HPDE6-E6E7 (cell line): Measurements from ENCODE around the gene TEF.
"Not testable (repeated sequence)": the region's sequence is repeated elsewhere in the genome, so short reads cannot be mapped to it uniquely, and the experiment has no call there.

Experiments
- DNase-seq: peaks from one replicate; pipeline ENCODE4 v3.0.0; 2011; ENCODE audit warnings: missing footprints; ENCODE audit errors: extremely low spot score

TEF gene

DNA sequence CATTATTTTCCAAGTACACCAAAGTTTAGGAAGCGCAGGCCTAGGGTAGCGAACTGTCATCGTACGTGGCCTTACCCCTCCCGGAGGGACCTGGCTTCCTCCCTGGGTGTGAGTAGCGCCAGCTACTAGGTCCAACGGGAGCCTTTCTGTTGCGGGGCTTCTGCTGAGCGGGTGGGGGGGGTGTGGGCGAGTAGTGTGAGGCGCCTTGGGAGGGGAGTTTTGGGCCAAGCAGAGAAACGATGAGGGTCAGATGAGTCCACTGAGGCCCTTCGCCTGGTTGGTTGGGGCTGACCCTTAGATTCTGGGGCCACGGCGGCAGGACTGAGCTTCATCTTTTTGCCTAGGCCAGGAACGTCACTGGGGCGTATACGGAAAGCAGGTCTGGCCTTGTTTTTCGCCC, 868 bp downstream of the TEF start:
- DNase-seq = no peak

DNA sequence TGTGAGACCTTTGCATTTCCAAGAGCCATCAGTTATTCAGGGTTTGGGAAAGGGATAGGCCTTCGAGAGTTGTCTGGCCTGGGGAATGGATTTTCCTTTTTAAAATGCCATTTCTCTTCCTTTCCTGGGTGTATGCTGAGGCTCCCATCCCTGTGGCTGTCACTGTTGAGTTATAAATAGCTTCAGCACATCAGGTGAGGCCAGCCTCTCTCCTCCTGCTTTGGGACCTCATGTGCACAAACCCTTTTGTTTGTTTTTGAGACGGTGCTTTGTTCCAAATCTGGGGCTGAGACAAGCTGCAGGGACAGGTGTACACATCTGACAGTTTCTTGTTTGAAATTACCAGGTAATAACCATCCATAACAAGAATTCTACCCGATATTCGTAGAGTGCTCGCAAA, 1.3 kb downstream of the TEF start:
- DNase-seq = no peak

DNA sequence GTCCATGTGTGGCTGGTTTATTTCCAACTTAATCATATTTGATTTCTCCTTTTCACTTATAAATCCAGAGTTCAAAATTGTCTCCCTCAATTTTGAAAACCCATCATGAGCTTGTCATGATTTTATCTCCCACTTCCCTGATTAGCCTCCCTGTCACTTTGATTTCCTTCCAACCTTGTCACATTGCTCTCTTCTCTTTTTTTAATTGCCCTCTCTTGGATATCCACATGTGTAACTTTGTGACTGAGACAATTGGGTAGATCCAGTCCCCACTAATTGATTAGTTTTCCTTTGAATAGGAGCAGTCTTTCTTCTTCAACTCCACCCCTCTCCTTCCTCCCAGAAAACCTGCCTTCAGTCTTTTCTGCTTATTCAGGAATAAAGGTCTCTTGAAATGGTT, 2.4 kb downstream of the TEF start:
- DNase-seq = no peak

DNA sequence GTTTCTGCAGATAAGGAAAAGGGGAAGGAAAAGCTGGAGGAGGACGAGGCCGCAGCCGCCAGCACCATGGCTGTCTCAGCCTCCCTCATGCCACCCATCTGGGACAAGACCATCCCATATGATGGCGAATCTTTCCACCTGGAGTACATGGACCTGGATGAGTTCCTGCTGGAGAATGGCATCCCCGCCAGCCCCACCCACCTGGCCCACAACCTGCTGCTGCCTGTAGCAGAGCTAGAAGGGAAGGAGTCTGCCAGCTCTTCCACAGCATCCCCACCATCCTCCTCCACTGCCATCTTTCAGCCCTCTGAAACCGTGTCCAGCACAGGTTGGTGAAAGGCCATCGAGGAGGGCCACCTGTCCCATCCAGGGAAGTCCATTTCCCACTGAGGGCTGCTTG, 5.6 kb downstream of the TEF start:
- DNase-seq = no peak

DNA sequence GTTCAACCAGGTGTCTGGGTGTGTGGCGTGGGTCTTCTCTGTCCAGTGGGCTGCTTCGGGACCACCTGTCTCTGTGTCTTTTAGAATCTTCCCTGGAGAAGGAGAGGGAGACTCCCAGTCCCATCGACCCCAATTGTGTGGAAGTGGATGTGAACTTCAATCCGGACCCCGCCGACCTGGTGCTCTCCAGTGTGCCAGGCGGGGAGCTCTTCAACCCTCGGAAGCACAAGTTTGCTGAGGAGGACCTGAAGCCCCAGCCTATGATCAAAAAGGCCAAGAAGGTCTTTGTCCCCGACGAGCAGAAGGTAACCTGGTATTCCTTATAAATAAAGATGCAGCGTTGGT, 12.2 kb downstream of the TEF start:
- DNase-seq = no peak

DNA sequence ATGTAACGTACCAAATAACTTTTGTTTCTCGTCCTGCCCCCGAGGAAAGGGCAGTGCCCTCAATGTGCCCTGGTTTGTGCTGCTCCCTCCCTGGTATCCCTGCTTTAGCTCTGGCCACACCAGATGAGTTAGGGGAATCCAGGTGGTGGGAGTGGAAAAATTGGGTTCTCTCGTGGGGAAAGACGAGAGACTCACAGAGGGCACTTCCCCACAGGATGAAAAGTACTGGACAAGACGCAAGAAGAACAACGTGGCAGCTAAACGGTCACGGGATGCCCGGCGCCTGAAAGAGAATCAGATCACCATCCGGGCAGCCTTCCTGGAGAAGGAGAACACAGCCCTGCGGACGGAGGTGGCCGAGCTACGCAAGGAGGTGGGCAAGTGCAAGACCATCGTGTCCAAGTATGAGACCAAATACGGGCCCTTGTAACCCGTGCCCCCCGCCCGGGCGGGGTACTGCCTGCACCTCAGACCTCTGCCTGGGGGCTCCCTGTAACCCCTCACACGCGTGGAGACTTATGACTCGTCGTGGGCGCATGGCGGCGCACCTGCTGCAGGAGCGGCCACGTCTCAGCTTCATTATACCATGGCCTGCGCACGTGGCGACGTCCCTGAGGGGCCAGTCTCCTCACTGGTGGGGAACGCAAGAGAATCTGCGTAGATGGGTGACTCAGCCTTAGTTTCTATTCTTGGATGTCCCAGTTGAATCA, 13.9 kb downstream of the TEF start:
- DNase-seq = no peak

DNA sequence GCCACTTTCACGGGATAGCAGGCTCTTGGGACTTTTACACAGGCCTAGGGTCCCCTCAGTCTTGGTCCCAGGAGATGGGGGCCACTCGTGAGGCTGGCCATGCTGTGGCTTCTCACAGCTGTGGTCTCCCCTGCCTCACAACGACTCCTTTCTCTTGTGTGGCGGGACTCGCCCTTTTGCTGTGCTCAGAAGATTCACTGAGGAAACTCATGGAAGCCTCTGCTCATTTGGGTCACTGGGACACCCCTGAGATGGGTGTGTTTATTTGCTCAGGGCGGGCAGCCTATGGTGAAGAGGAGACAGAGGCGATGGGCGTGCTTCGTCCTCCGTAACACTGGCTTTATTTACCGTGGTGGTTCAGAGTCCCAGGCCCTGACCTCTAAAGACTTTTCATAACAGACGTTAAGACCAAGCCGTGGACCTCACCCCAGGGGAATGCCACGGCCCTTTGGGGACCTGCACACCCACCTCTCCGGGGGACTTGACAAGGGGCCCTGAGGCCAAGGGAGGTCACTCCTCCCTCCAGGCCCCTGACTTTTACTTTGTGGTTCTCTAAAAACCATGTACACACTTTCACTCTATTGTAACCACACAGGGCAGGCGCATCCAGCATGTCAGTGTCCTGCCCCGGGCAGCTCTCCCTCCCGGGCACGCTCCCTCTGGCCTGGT, 15.5 kb downstream of the TEF start:
- DNase-seq = no peak

DNA sequence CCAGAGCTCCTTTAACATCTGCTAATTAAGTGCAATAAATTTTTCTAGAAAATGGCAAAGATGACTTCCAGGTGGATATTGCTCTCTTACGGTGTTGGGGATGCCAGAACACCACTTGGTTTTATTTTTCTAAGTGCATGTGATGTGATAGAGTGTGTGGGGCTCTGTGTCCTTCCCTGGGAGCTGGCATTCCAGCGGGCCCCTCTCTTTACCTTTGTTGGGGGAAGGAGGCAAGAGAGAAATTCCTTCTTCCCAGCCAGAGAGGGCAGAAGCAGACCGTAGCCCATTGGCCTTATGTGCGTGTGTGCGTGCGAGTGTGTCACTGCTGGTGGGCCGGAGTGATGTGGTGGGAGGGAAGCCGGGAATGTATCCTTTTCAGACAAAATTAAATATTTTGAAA, 17.2 kb downstream of the TEF start:
- no peak for DNase-seq

DNA sequence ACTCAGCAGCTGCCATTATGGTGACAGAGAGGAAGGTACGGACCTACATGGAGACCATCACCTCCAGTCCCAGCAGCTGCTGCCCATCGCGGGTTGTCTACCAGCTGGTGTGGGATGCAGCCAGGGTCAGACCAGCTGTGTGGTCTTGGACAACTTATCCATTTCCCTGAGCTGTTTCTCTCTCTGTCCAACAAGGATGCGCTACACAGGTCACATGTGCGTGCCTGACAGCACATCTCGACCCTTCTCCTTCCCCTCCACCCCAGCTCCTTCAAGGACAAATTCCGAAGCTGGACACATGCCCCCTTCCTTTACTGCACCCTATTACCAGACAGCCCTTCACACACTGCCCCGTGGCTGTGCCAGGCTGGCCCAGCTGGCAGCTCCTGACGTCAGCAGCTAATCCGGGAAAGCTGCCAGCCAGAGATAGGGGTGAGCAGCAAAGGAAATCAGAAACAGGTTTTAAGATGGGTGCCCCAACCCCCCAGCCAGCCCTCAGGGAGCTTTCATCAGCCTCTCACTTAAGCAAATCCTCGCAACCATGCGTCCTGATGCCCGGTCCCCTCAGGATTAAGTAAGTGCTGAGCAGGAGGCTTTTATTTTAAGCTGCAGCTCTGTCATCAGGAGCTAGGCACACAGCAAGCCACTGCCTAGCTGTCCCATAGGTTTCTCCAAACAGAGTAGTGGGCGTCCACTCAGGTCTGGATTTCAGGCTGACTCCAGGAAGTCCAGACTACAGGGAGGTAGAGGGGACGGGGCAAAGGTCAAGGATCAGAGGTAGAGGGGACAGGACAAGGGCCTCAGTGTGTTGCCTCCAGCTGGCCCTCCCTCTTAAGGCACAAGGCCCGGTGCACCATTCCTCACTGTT, 20.3 kb downstream of the TEF start:
- peak; percentile 79 for DNase-seq

DNA sequence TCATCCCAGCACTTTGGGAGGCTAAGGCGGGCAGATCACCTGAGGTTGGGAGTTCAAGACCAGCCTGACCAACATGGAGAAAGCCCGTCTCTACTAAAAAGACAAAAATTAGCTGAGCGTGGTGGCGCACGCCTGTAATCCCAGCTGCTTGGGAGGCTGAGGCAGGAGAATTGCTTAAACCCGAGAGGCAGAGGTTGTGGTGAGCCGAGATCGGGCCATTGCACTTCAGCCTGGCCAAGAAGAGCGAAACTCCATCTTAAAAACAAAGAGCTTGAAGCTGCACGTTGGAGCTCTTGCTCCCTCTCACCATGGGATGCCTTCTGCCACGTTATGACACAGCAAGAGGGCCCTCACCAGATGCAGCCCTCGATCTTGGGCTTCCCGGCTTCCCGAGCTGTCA, 21.1 kb downstream of the TEF start:
- DNase-seq = not testable (repeated sequence)

DNA sequence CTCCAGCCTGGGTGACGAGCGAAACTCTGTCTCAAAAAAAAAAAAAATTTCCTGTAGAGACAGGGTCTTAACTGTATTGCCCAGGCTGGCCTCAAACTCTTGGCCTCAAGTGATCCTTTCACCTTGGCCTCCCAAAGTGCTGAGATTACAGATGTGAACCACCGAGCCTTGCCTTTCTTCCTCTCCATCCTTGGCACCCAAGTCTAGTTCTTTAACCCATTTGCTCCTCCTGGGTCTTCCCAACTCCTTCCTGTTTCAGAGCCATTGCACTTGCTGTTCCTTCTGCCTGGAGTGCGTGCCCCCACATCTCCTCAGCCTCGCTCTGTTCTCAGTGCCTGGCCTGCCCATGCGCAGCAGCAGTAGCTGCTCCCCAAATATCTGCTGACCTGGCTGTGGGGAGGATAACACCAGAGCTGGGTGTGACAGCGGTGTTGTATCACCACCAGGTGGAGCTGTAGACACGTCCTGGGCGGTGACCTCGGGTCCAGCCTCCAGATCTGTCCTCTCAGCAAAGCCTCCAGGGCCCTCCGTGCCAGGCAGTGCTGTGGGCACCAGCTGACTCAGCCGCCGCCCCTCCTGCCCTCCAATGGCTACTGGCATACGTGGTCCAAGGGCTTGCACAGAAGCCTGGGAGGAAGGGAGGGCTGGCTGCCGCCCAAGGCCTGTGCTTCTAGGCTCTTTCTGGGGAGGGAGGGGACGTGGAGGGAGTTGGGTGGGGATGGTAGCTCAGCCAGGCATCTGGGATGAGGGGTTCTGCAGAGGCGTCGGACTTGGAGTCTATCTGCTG, 22.0 kb downstream of the TEF start:
- peak; percentile 96 for DNase-seq

DNA sequence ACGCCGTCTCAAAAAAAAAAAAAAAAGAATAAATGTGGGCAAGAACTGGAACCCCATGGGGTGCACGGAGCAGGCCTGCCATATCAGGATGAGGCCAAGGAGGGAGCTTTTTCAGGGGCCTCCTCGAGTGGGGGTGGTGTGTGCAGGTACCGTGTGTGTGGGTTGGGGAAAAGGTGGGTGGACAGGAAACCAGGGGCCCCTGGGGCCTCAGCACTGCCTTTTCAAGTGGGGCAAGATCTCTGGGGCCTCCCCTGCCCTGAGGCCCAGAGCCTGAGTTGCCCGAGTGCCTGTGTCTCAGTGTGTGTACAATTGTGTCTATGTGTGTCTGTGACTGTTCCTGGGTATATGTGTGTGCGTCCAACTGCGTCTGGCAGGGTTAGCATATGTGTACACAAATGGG, 23.8 kb downstream of the TEF start:
- no peak for DNase-seq

DNA sequence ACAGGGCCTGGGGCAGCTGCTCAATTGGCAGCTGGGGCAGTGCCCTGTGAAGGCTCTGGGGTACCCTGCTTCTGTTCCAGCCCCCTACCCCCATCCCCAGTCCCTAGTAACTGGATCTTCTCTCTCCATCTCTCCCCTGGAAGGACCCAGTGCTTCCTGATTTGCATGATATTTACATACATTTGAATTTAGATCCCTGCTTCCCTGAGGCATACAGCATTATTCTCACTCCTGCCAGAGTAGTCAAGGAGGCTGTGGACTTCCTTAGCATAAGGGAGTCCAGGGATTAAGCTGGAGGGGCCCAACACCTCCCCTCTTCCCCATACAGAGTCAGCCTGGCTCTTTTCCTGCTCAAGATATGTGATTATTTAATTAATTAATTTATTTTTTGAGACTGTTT, 24.7 kb downstream of the TEF start:
- DNase-seq = no peak

DNA sequence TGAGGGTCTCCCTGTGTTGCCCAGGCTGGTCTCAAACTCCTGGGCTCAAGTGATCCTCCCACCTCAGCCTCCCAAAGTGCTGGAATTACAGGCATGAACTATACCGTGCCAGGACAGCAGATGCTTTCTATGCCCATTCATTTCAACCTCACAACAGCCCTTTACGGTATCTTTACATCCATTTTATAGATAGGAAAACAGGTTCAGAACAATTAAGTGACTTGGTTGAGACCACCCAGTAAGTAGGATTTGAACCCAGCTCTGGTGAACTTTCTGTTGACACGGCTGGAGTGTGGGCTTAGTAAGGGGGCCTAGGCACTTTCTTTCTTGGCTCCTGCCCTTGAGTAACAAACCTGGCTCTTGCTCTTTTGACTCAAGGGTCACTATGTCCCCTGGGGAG, 25.7 kb downstream of the TEF start:
- DNase-seq = no peak

DNA sequence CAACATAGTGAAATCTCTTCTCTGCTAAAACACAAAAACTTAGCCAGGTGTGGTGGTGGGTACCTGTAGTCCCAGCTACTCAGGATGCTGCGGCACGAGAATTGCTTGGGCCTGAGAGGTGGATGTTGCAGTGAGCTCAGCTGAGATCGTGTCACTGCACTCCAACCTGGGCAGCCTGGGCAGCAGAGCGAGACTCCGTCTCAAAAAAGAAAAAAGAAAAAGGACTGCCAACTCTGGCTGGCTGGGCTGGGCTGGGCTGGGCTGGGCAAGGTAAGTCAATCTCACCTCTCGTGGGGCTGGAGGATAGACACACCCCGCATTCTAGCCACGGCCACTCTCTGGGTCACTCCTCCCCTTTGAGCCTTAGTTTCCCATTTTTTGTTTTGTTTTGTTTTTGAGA, 26.9 kb downstream of the TEF start:
- no peak for DNase-seq

DNA sequence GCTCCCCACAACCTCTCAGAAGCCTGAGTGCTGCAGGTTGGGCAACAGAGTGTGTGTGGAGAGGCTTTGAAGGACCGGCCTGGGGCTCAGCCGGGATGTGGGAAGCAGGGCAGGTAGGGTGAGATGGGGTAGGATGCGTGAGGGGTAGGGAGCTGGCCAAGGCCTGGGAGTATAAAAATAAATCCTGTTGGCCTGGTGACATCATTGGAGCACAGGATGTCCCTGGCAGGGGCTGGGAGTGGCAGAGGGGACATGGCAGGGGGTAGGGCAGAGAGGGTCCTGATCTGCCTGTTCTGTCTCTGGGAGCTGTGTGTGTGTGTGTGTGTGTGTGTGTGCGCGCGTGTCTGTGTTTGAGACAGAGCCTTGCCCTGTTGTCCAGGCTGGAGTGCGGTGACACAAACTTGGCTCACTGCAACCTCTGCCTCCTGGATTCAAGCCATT, 28.6 kb downstream of the TEF start:
- DNase-seq = no peak

DNA sequence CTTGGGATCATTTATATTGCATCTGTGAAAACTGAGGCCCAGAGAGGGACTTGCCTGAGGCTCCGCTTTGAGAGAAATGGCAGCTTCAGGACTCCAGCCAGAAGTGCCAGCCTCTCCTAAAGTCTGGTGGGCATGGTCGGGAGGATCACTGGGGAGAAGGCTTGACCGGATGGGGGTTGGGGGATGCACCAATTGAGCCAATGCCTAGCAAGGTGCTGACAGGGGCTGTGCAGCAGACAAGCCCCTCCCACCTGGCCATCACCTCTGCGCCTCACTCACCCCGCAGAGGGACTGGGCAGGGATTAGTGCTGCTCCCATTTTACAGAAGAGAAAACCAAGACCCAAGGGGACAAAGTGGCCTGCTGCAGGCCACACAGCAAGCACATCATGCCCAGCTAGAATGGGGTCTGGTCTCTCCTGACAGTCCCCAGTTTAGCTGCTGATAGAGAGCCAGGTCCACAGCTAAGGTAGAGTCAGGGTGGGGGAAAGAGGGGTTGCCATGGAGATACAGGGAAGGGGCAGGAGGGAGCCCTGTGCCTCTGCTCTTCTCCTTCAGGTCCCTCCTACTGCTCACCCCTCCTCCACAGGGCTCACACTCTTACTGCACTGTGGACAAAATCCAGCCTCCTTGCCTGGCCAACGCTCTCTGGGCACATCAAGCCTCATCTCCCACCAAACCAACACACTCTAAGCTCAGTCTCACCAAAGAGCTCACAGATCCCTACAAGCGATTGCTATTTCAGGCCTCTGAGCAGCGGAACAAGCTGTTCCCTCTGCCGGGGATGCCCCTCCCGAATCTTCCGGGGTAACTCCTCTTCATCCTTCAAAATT, 29.5 kb downstream of the TEF start:
- DNase-seq = no peak

DNA sequence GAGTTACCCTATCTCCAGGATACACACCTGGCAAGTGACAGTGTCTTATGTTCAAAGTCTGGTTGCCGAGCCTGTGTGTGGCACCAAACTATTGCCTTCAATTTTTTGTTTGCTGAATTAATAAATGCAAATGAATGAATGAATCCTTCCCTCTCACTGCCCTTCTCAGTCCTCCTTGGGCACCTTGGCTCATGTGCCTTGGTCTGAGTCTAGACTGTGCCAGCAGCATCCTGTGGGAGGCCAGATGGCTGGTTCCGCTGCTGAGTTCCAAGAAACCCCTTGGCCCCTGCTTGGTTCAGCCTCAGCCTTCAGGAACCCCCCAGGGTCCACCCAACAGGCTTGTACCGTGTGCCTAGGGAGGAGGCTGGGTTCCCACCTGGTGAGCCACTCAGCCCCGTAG, 33.8 kb downstream of the TEF start:
- no peak for DNase-seq

DNA sequence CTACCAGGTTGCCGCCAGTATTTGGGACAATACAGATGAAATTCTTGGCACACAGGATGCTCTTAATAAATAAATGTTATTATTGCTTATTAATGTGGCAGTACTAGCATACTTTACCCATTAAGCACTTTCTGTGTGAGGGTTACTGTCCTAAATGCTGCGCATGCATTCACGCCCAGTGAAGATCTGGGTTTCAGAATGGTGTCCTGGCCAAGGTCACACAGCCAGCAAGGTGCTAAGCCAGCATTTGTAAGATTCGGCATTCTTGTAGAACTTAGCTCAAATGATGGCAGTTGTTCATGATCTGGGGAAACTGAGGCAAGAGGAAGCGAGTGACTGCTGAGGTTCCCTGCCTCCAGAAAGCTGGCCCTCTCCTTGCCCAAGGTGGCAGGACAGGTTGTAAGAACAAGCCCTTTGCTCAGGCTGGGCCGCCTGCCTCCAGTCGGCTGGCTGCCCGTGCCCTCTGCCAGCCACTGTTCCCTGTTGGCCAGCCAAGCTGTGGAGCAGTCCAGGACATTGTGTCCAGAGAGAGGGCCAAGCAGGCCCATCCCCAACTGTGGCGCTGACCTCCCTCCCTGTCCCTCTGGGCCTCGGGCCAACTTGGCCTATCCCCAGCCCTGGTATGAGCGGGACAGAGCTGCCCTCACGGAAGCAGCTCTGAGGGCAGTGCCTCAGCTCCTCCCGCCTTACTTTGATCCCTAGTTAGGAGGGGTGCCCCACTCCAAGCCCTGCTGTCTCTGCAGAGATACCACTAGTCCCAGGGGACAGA, 36.1 kb downstream of the TEF start:
- DNase-seq = no peak

DNA sequence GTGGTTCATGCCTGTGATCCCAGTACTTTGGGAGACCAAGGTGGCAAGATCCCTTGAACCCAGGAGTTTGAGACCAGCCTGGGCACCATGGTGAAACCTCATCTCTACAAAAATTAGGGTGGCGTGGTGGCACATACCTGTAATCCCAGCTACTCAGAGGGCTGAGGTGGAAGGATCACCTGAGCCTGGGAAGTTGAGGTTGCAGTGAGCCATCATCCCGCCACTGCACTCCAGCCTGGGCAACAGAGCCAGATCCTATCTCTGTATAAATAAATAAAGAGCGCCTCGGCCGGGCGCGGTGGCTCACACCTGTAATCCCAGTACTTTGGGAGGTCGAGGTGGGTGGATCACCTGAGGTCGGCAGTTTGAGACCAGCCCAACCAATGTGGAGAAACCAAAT, 37.0 kb downstream of the TEF start:
- DNase-seq = no peak
